ENCODE data around the gene PELI2.

The PELI2 gene

DNA sequence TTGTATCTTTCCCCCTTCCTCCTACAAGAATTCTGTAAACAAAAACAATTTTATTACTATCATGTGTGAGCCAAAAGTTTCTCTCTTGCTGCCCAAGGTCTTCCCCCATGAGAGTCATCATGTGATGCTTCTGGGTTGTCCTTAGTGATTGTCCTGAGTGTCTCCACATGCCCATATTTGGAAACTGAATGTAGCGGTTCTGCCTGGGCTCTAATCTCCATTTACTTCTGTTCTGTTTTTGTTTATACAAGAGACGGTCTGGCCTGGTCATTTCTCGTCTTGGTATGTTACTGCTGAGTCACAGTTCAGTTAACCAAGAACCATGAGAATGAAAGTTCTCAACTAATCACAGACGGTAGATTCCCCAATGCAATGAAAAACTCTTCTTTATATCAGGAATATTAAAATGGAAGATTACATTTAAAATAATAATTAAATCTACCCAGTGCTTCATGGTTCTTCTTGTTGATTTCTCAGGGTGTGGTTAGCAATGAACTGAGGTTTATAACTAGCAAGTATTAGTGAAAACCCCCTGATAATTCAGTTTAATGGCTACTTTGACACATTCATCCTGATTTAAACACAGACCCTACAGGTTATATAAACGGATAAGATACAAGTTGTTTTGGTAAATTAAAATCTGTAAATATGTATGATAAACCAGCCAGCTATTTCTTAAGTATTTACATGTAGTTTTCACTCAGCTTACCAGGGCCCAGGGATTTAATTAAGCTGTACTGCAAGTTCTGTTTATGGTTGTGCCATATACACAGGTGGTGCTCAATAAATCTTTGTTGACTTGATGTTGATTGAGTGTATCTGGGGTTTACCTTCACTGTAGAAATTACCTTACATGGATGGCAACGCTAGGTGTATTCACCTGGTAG is 81.1 kb downstream of the PELI2 start:
- H3K4me1 ChIP-seq (ENCODE audit: control insufficient read depth, insufficient read depth, low read length): peaks cover 4% of the 10 kb centered on the region
- H3K9me3 ChIP-seq (ENCODE audit: control insufficient read depth, insufficient read depth, low read length): no peaks in the 10 kb centered on the region
- H3K27me3 ChIP-seq (ENCODE audit: control insufficient read depth, insufficient read depth, low read length): no peaks in the 10 kb centered on the region
- H3K4me3 ChIP-seq (ENCODE audit: low read depth, low read length): no peak overlapping the region
- H3K9ac ChIP-seq (ENCODE audit: low read depth, low read length): no peak overlapping the region
- no peaks in the 10 kb centered on the region for H3K36me3 ChIP-seq (ENCODE audit: control insufficient read depth, insufficient read depth, low read length)

DNA sequence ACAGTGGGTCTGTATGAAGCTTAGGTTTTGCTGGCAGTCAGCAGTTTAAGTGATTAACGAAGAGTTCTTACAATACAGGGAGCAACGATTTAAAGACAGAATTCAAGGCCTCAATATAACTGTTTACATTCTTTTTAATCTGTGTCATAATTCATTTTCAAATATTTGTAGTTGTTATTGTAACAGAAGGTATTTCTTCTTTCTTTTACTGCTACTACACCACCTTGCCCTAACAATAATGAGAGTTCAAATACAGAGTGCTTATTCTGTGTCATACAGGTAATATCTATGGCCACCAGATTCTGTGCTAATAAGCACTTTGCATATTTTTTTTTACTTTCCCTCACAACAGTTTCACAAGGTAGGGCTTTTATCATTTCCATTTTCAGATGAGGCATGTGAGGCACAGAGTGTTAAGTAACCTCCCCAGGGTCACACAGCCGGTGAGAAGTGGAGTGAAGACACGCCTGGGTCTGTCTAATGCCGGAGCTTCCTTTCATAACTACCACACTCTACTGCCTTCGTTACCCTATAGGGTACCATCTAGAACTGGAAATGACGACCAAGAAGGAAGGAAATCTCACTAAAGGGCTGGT is 81.9 kb downstream of the PELI2 start:
- Histone ChIP-seq H3K36me3 (ENCODE audit: control insufficient read depth, insufficient read depth, low read length) (no peaks in the 10 kb centered on the region), H3K4me1 (ENCODE audit: control insufficient read depth, insufficient read depth, low read length) (peaks cover 4% of the 10 kb centered on the region), H3K27me3 (ENCODE audit: control insufficient read depth, insufficient read depth, low read length) (no peaks in the 10 kb centered on the region), H3K9me3 (ENCODE audit: control insufficient read depth, insufficient read depth, low read length) (no peaks in the 10 kb centered on the region), H3K4me3 (ENCODE audit: low read depth, low read length) (no peak overlapping the region), H3K9ac (ENCODE audit: low read depth, low read length) (no peak overlapping the region)

- Histone ChIP-seq H3K4me3 (ENCODE audit: low read depth, low read length) (no peak overlapping the region), H3K9me3 (ENCODE audit: control insufficient read depth, insufficient read depth, low read length) (no peaks in the 10 kb centered on the region), H3K4me1 (ENCODE audit: control insufficient read depth, insufficient read depth, low read length) (peaks cover 4% of the 10 kb centered on the region), H3K27me3 (ENCODE audit: control insufficient read depth, insufficient read depth, low read length) (no peaks in the 10 kb centered on the region), H3K9ac (ENCODE audit: low read depth, low read length) (no peak overlapping the region), H3K36me3 (ENCODE audit: control insufficient read depth, insufficient read depth, low read length) (no peaks in the 10 kb centered on the region)
Measured at GRCh38 chr14:56202256-56202655, 84.0 kb downstream of the PELI2 start.

GRCh38 chr14:56205881-56206280 is 87.7 kb downstream of the PELI2 start:
- no peak overlapping the region for H3K9ac ChIP-seq (ENCODE audit: low read depth, low read length)

GRCh38 chr14:56206596-56206995 is 88.4 kb downstream of the PELI2 start:
- Histone ChIP-seq H3K9ac (ENCODE audit: low read depth, low read length) (no peak overlapping the region), H3K27me3 (ENCODE audit: control insufficient read depth, insufficient read depth, low read length) (no peaks in the 10 kb centered on the region), H3K4me1 (ENCODE audit: control insufficient read depth, insufficient read depth, low read length) (no peaks in the 10 kb centered on the region), H3K9me3 (ENCODE audit: control insufficient read depth, insufficient read depth, low read length) (no peaks in the 10 kb centered on the region), H3K36me3 (ENCODE audit: control insufficient read depth, insufficient read depth, low read length) (no peaks in the 10 kb centered on the region), H3K4me3 (ENCODE audit: low read depth, low read length) (no peak overlapping the region)

More at GRCh38 chr14:56205881-56206280, 87.7 kb downstream of the PELI2 start:
- no peaks in the 10 kb centered on the region for H3K4me1 ChIP-seq (ENCODE audit: control insufficient read depth, insufficient read depth, low read length)
- H3K9me3 ChIP-seq (ENCODE audit: control insufficient read depth, insufficient read depth, low read length): no peaks in the 10 kb centered on the region
- H3K4me3 ChIP-seq (ENCODE audit: low read depth, low read length): no peak overlapping the region
- H3K36me3 ChIP-seq (ENCODE audit: control insufficient read depth, insufficient read depth, low read length): no peaks in the 10 kb centered on the region
- H3K27me3 ChIP-seq (ENCODE audit: control insufficient read depth, insufficient read depth, low read length): no peaks in the 10 kb centered on the region

- H3K4me1 ChIP-seq (ENCODE audit: control insufficient read depth, insufficient read depth, low read length): no peaks in the 10 kb centered on the region
- no peaks in the 10 kb centered on the region for H3K9me3 ChIP-seq (ENCODE audit: control insufficient read depth, insufficient read depth, low read length)
- H3K9ac ChIP-seq (ENCODE audit: low read depth, low read length): no peak overlapping the region
- no peaks in the 10 kb centered on the region for H3K36me3 ChIP-seq (ENCODE audit: control insufficient read depth, insufficient read depth, low read length)
- no peak overlapping the region for H3K4me3 ChIP-seq (ENCODE audit: low read depth, low read length)
- H3K27me3 ChIP-seq (ENCODE audit: control insufficient read depth, insufficient read depth, low read length): no peaks in the 10 kb centered on the region
Measured at GRCh38 chr14:56207626-56208292, 89.5 kb downstream of the PELI2 start.

DNA sequence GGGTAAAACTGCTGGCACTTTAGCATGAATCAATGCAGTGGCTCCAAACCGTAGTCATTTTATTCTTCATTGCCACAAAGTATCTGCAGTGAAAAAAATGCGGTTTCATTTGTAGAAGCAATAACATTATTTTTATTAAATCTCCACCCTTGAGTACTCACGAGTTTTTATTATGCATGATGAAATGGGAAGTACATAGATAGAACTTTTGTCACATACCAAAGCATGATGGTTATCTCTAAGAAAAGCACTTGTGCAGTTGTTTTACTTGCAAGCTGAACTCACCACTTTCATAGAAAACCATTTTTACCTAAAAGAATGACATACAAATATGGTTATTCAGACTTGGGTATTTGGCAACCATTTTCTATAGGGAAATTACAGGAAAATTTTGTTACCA is 90.3 kb downstream of the PELI2 start:
- no peaks in the 10 kb centered on the region for H3K27me3 ChIP-seq (ENCODE audit: control insufficient read depth, insufficient read depth, low read length)
- no peaks in the 10 kb centered on the region for H3K4me1 ChIP-seq (ENCODE audit: control insufficient read depth, insufficient read depth, low read length)
- H3K9ac ChIP-seq (ENCODE audit: low read depth, low read length): no peak overlapping the region
- no peaks in the 10 kb centered on the region for H3K36me3 ChIP-seq (ENCODE audit: control insufficient read depth, insufficient read depth, low read length)
- H3K4me3 ChIP-seq (ENCODE audit: low read depth, low read length): no peak overlapping the region
- no peaks in the 10 kb centered on the region for H3K9me3 ChIP-seq (ENCODE audit: control insufficient read depth, insufficient read depth, low read length)

- H3K4me1 ChIP-seq (ENCODE audit: control insufficient read depth, insufficient read depth, low read length): no peaks in the 10 kb centered on the region
- no peak overlapping the region for H3K4me3 ChIP-seq (ENCODE audit: low read depth, low read length)
- H3K9me3 ChIP-seq (ENCODE audit: control insufficient read depth, insufficient read depth, low read length): no peaks in the 10 kb centered on the region
- H3K9ac ChIP-seq (ENCODE audit: low read depth, low read length): no peak overlapping the region
- H3K27me3 ChIP-seq (ENCODE audit: control insufficient read depth, insufficient read depth, low read length): no peaks in the 10 kb centered on the region
- no peaks in the 10 kb centered on the region for H3K36me3 ChIP-seq (ENCODE audit: control insufficient read depth, insufficient read depth, low read length)
Measured at GRCh38 chr14:56210571-56210970, 92.4 kb downstream of the PELI2 start.

- no peaks in the 10 kb centered on the region for H3K4me1 ChIP-seq (ENCODE audit: control insufficient read depth, insufficient read depth, low read length)
- H3K4me3 ChIP-seq (ENCODE audit: low read depth, low read length): no peak overlapping the region
- no peaks in the 10 kb centered on the region for H3K36me3 ChIP-seq (ENCODE audit: control insufficient read depth, insufficient read depth, low read length)
- H3K27me3 ChIP-seq (ENCODE audit: control insufficient read depth, insufficient read depth, low read length): no peaks in the 10 kb centered on the region
- no peak overlapping the region for H3K9ac ChIP-seq (ENCODE audit: low read depth, low read length)
- H3K9me3 ChIP-seq (ENCODE audit: control insufficient read depth, insufficient read depth, low read length): no peaks in the 10 kb centered on the region
Measured at GRCh38 chr14:56211084-56211483, 92.9 kb downstream of the PELI2 start.

DNA sequence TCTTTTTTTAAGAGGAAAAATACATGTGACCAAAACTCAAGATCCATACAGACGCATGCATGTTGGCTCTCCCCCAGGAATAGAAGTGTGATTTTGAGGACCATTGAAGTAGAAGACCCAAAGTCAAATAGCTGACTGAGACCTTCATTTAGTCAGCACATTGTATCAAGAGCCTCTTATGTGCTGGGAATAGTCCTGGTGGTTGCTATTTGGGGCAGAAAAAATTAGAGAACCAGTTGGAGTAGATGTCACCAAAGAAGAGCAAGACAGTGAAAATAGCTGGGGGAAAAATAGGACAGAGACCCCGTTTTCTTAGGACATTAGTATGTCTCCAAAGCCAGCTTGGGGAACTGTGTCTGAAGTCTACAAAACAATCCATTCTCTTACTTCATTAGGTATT is 93.6 kb downstream of the PELI2 start:
- Histone ChIP-seq H3K4me1 (ENCODE audit: control insufficient read depth, insufficient read depth, low read length) (no peaks in the 10 kb centered on the region), H3K9me3 (ENCODE audit: control insufficient read depth, insufficient read depth, low read length) (no peaks in the 10 kb centered on the region), H3K9ac (ENCODE audit: low read depth, low read length) (no peak overlapping the region), H3K27me3 (ENCODE audit: control insufficient read depth, insufficient read depth, low read length) (no peaks in the 10 kb centered on the region), H3K4me3 (ENCODE audit: low read depth, low read length) (no peak overlapping the region), H3K36me3 (ENCODE audit: control insufficient read depth, insufficient read depth, low read length) (no peaks in the 10 kb centered on the region)

DNA sequence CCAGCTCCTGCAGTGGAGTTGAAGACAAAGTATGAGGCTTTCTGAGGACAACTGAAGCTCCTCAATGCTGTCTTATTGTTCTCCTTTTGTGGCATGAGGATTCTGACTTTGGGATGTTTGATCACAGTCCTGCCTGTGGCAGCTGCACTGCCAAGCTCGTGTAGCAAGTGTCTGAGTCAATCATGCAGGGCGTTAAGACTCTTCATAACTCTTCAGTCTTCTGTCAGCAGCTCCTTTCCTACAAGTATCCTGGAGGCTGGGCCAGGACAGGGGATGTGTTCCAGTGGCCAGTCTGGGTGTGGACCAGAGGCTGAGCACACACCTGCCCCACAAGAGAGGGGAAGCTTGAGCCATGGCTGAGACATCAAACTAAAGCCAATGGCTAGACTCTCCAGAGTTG is 94.3 kb downstream of the PELI2 start:
- no peaks in the 10 kb centered on the region for H3K4me1 ChIP-seq (ENCODE audit: control insufficient read depth, insufficient read depth, low read length)
- H3K9ac ChIP-seq (ENCODE audit: low read depth, low read length): no peak overlapping the region
- H3K9me3 ChIP-seq (ENCODE audit: control insufficient read depth, insufficient read depth, low read length): no peaks in the 10 kb centered on the region
- H3K36me3 ChIP-seq (ENCODE audit: control insufficient read depth, insufficient read depth, low read length): no peaks in the 10 kb centered on the region
- H3K4me3 ChIP-seq (ENCODE audit: low read depth, low read length): no peak overlapping the region
- H3K27me3 ChIP-seq (ENCODE audit: control insufficient read depth, insufficient read depth, low read length): no peaks in the 10 kb centered on the region

- Histone ChIP-seq H3K27me3 (ENCODE audit: control insufficient read depth, insufficient read depth, low read length) (no peaks in the 10 kb centered on the region), H3K4me3 (ENCODE audit: low read depth, low read length) (no peak overlapping the region), H3K36me3 (ENCODE audit: control insufficient read depth, insufficient read depth, low read length) (no peaks in the 10 kb centered on the region), H3K9ac (ENCODE audit: low read depth, low read length) (no peak overlapping the region), H3K4me1 (ENCODE audit: control insufficient read depth, insufficient read depth, low read length) (no peaks in the 10 kb centered on the region), H3K9me3 (ENCODE audit: control insufficient read depth, insufficient read depth, low read length) (no peaks in the 10 kb centered on the region)
Measured at GRCh38 chr14:56213306-56213705, 95.1 kb downstream of the PELI2 start.

Measured in iPS-15b (cell line).